Panc1 (cell line): ENCODE results near the gene ZNF135. TPM values are rescaled to one million over a fixed set of nuclear protein-coding genes. Genes with fewer than 3 reads are reported as not detected.

ENCODE experiments used
- ATAC-seq: fragments of 200-7000 bp; cut with Tn5 transposase; 2 replicates; pipeline ENCODE4 v1.9.1; 2020; ENCODE audit warnings: mild to moderate bottlenecking, moderate library complexity
- BruUV-seq: library from RNA; stranded (reverse); fragments of 400-500 nt; replicated peaks from 2 replicates; lab custom pipeline; 2021; lab: Mats Ljungman, UMichigan
- CTCF ChIA-PET: fragments of 300-600 bp; sonication (Branson Sonifier 250); formaldehyde crosslinking; loops from one replicate; lab custom pipeline; 2022; ENCODE audit warnings: antibody characterized with exemption; lab: Charles Lee
- POLR2A ChIA-PET: fragments of 300-600 bp; sonication (Branson Sonifier 250); formaldehyde crosslinking; loops from one replicate; lab custom pipeline; 2022; ENCODE audit warnings: antibody characterized with exemption; lab: Charles Lee
- DNase-seq: peaks from one replicate; pipeline ENCODE4 v3.0.0-alpha.2; 2010; ENCODE audit warnings: low read depth, low spot score
- H3K27ac ChIP-seq: 2 replicates; pipeline ENCODE4 v1.5.1; 2011; ENCODE audit warnings: mild to moderate bottlenecking, low read length, inconsistent platforms
- H3K27me3 ChIP-seq: fragments of 200-500 bp; sonication (Bioruptor generic); 2 replicates; pipeline ENCODE4 v1.6.0; 2014; ENCODE audit warnings: low read length, inconsistent platforms; ENCODE audit not compliant: control insufficient read depth, insufficient read depth
- H3K36me3 ChIP-seq: fragments of 200-500 bp; sonication (Bioruptor generic); 2 replicates; pipeline ENCODE4 v1.5.1; 2014; ENCODE audit warnings: inconsistent platforms, mild to moderate bottlenecking, low read length, moderate library complexity; ENCODE audit not compliant: control insufficient read depth, insufficient read depth
- H3K4me1 ChIP-seq: 2 replicates; pipeline ENCODE4 v1.5.1; 2011; ENCODE audit warnings: inconsistent platforms, mild to moderate bottlenecking, low read length, moderate library complexity; ENCODE audit not compliant: control insufficient read depth, insufficient read depth
- H3K4me3 ChIP-seq, 2 experiments: 2 replicates each; pipeline ENCODE4 v1.5.1; 2011 to 2012; ENCODE audit warnings: low read depth in 2 of 2, low read length in 2 of 2, mild to moderate bottlenecking in 2 of 2, inconsistent platforms in 1 of 2, moderate library complexity in 1 of 2
- H3K9me3 ChIP-seq: fragments of 200-500 bp; sonication (Bioruptor generic); 2 replicates; pipeline ENCODE4 v1.5.1; 2014; ENCODE audit warnings: low read depth, mild to moderate bottlenecking, inconsistent platforms, low read length, moderate library complexity; ENCODE audit not compliant: control insufficient read depth, insufficient read depth
- POLR2AphosphoS5 ChIP-seq: IDR thresholded peaks from 2 replicates; pipeline ENCODE4 v1.6.1; 2012; ENCODE audit warnings: mild to moderate bottlenecking, low read depth, low read length, moderate library complexity
- SIN3A ChIP-seq: IDR thresholded peaks from 2 replicates; pipeline ENCODE4 v1.6.1; 2012; ENCODE audit warnings: low read depth, mild to moderate bottlenecking, low read length, moderate library complexity, borderline replicate concordance; ENCODE audit not compliant: insufficient read depth
- TCF7L2 ChIP-seq: IDR thresholded peaks from 2 replicates; pipeline ENCODE4 v1.6.1; 2011; ENCODE audit warnings: mild to moderate bottlenecking, low read depth, low read length, inconsistent platforms
- in situ Hi-C: cut with HindIII; loops from 2 replicates; pipeline ENCODE4 v1.10.0; 2016; ENCODE audit warnings: low sequenced_read_pairs, low pct_unique_long_range_greater_than_20kb
- intact Hi-C: fragments of 100-400 bp; cut with micrococcal nuclease; formaldehyde crosslinking; loops from one replicate; pipeline ENCODE4 v1.10.0; 2022; ENCODE audit not compliant: unreplicated experiment
- total RNA-seq: library from RNA; stranded (reverse); gene quantifications from one replicate; pipeline ENCODE4 v1.2.1, GENCODE V29; 2021; ENCODE audit not compliant: unreplicated experiment
- TF ChIP-seq, protein P1 (sequence below), 2 experiments: IDR thresholded peaks; 2 replicates each; pipeline ENCODE4 v1.6.1; 2011 to 2012; ENCODE audit warnings: low read depth in 2 of 2, control low read depth in 1 of 2, low read length in 1 of 2, mild to moderate bottlenecking in 1 of 2, moderate library complexity in 1 of 2; ENCODE audit not compliant: insufficient read depth in 1 of 2
- TF ChIP-seq, protein P2 (sequence below): fragments of 450-650 bp; IDR thresholded peaks from 2 replicates; pipeline ENCODE4 v1.5.1; 2017; ENCODE audit warnings: mild to moderate bottlenecking

ZNF135 gene
- total RNA-seq, 1 experiment from 2014 or later, result not detected

DNA sequence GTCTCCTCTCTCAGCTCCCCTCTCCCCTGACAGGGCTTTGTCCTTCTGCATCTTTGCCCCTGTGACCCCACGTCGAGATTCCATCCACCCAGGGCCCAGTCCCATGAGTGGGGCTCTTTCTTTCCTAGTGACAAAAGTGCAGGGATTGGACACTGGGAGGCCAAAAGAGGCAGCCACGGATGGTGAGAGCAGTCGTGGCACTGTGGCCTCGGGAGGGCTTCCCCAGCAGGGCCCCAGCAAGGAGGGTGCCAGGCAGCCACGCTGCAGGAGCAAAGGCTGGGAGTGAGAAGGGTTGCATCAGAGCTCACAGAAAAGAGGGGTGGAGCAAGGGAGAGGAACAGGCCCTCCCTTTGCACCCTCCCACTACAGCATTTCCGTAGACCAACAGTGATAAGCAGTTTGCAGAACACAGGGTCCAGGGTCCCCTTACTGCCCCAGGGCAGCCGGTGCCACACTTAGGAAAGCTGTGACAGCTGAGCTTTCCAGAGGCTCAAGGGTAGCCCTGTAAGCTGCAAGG, 20.3 kb upstream of the ZNF135 start:
- TF ChIP-seq TCF7L2, result no peak
- TF ChIP-seq SIN3A, result no peak
- TF ChIP-seq POLR2AphosphoS5, result no peak
- TF ChIP-seq, protein P1, sequence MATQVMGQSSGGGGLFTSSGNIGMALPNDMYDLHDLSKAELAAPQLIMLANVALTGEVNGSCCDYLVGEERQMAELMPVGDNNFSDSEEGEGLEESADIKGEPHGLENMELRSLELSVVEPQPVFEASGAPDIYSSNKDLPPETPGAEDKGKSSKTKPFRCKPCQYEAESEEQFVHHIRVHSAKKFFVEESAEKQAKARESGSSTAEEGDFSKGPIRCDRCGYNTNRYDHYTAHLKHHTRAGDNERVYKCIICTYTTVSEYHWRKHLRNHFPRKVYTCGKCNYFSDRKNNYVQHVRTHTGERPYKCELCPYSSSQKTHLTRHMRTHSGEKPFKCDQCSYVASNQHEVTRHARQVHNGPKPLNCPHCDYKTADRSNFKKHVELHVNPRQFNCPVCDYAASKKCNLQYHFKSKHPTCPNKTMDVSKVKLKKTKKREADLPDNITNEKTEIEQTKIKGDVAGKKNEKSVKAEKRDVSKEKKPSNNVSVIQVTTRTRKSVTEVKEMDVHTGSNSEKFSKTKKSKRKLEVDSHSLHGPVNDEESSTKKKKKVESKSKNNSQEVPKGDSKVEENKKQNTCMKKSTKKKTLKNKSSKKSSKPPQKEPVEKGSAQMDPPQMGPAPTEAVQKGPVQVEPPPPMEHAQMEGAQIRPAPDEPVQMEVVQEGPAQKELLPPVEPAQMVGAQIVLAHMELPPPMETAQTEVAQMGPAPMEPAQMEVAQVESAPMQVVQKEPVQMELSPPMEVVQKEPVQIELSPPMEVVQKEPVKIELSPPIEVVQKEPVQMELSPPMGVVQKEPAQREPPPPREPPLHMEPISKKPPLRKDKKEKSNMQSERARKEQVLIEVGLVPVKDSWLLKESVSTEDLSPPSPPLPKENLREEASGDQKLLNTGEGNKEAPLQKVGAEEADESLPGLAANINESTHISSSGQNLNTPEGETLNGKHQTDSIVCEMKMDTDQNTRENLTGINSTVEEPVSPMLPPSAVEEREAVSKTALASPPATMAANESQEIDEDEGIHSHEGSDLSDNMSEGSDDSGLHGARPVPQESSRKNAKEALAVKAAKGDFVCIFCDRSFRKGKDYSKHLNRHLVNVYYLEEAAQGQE (IDR thresholded peaks at IDR 0.05; ENCODE audit: insufficient read depth in 1 of 2, low read depth in 2 of 2, low read length in 1 of 2), result no peak
- TF ChIP-seq, protein P2, sequence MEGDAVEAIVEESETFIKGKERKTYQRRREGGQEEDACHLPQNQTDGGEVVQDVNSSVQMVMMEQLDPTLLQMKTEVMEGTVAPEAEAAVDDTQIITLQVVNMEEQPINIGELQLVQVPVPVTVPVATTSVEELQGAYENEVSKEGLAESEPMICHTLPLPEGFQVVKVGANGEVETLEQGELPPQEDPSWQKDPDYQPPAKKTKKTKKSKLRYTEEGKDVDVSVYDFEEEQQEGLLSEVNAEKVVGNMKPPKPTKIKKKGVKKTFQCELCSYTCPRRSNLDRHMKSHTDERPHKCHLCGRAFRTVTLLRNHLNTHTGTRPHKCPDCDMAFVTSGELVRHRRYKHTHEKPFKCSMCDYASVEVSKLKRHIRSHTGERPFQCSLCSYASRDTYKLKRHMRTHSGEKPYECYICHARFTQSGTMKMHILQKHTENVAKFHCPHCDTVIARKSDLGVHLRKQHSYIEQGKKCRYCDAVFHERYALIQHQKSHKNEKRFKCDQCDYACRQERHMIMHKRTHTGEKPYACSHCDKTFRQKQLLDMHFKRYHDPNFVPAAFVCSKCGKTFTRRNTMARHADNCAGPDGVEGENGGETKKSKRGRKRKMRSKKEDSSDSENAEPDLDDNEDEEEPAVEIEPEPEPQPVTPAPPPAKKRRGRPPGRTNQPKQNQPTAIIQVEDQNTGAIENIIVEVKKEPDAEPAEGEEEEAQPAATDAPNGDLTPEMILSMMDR, result no peak
- CTCF ChIA-PET, result no interaction called here
- Histone ChIP-seq H3K4me1 (no peaks in the 10 kb centered on the region), H3K27me3 (no peaks in the 10 kb centered on the region), H3K4me3 (no peak overlapping the region), H3K9me3 (no peaks in the 10 kb centered on the region), H3K27ac (no peak overlapping the region), H3K36me3 (no peaks in the 10 kb centered on the region)
- in situ Hi-C loops, result no loop called here
- intact Hi-C loops, result no loop called here
- no TSS peak for BruUV-seq
- POLR2A ChIA-PET, result no interaction called here
- ATAC-seq (no peak), DNase-seq (no peak)

DNA sequence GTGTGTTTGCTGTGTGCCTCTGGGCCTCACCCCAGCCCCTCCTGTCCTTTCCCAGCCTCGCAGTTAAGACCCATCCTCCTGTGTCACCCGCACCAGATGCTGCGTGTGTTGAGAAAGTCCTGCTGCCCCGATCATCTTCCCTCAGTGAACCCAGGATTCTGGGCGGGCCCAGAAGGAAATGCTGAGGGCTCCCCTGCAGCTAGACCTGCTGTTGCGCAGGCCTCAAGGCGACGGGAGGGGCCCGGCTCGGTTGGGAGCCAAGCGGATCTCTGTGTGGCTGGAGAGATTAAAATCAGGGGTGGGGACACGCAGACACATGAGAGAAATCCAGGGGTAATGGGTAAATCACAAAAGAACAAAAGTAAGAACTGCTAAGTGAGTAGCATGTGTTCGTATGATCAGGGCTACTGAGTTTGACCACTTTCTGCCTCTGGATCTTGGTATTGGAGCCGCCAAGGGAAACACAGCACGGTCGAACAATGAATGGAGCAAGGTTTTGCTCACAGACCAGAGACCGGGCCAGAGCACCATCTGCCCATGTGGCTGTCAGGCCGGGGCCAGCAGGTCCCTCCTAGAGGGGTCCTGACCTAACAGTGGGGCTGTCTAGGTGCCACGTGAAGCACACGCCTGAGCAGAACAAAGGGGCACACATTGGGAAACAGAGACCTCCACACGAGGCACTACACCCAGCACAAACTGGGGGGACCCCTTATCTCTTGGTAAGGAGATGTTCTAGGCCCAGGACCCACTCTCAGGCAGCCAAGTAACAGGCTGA, 18.1 kb upstream of the ZNF135 start:
- POLR2A ChIA-PET, result no interaction called here
- no peak for DNase-seq
- no TSS peak for BruUV-seq
- H3K9me3 ChIP-seq, result peaks cover 6% of the 10 kb centered on the region; the same call in 1 of the 2 replicates
- H3K4me3 ChIP-seq, result no peak overlapping the region
- H3K4me1 ChIP-seq, result no peaks in the 10 kb centered on the region
- no peaks in the 10 kb centered on the region for H3K36me3 ChIP-seq
- in situ Hi-C loops, result no loop called here
- H3K27me3 ChIP-seq, result no peaks in the 10 kb centered on the region
- no peak overlapping the region for H3K27ac ChIP-seq
- TF ChIP-seq TCF7L2, result no peak
- TF ChIP-seq, protein P2, result no peak
- TF ChIP-seq SIN3A, result no peak
- TF ChIP-seq, protein P1 (IDR thresholded peaks at IDR 0.05; ENCODE audit: insufficient read depth in 1 of 2, low read depth in 2 of 2, low read length in 1 of 2), result no peak
- TF ChIP-seq POLR2AphosphoS5, result no peak
- CTCF ChIA-PET, result interaction anchor here (0.6 kb wide), 1 partner anchor 378 kb away, joined by 15 read pairs; no protein-coding TSS in a partner anchor
- no peak for ATAC-seq
- intact Hi-C loops, result no loop called here
